Adrenal gland (tissue), 12 donors: ENCODE data around the gene TMPRSS4. TPM values are rescaled to one million over a fixed set of nuclear protein-coding genes. Genes with fewer than 3 reads are reported as not detected.

Experiments used
- DNase-seq, 7 donors: peaks; one replicate each; pipeline ENCODE4 v3.0.0-alpha.2; 2019 to 2020
- H3K27ac ChIP-seq, 5 donors: fragments of 200-600 bp; sonication (generic) in 4 of 5; 1 replicate in 3 of 5; 2 replicates in 2 of 5; pipeline versions ENCODE4 v1.5.1 to v1.8.0; 2016 to 2020; ENCODE audit warnings: mild to moderate bottlenecking in 1 of 5
- H3K27me3 ChIP-seq: fragments of 200-600 bp; 2 replicates; pipeline ENCODE4 v1.8.0; 2021
- H3K36me3 ChIP-seq, 2 donors: fragments of 200-600 bp; replicated peaks in 1 of 2; 1 replicate in 1 of 2; 2 replicates in 1 of 2; pipeline versions ENCODE4 v1.5.1 to v1.8.0; 2018 to 2022
- H3K4me1 ChIP-seq, 2 donors: fragments of 200-600 bp; replicated peaks in 1 of 2; 1 replicate in 1 of 2; 2 replicates in 1 of 2; pipeline versions ENCODE4 v1.5.1 to v1.8.0; 2018 to 2021
- H3K4me3 ChIP-seq, 4 donors: fragments of 200-600 bp; sonication (generic) in 3 of 4; one replicate each; pipeline ENCODE4 v1.5.1; 2016 to 2018
- H3K9me3 ChIP-seq, 3 donors: fragments of 200-600 bp; sonication (generic) in 1 of 3; replicated peaks in 1 of 3; 1 replicate in 2 of 3; 2 replicates in 1 of 3; pipeline versions ENCODE4 v1.5.1 to v1.8.0; 2016 to 2021
- CTCF ChIP-seq, 6 experiments: fragments of 450-650 bp in 4 of 6; fragments of 200-600 bp in 2 of 6; sonication (generic) in 1 of 6; IDR thresholded peaks; 1 replicate in 5 of 6; 2 replicates in 1 of 6; pipeline versions ENCODE4 v1.5.1 to v1.8.0; 2016 to 2021; ENCODE audit warnings: antibody characterized with exemption in 6 of 6, mild to moderate bottlenecking in 2 of 6, moderate library complexity in 1 of 6
- POLR2A ChIP-seq, 2 donors: fragments of 450-650 bp; IDR thresholded peaks; one replicate each; pipeline ENCODE4 v1.6.1; 2017; ENCODE audit warnings: antibody characterized with exemption in 2 of 2, mild to moderate bottlenecking in 2 of 2, moderate library complexity in 1 of 2
- WGBS, 4 donors: extraction: QIAGEN DNeasy Blood & Tissue Kit in 2 of 4; methylation state at CpG; one replicate each; pipeline versions ENCODE4 v1.1.5 to v1.1.7; 2013 to 2017; 5-methylcytosine and 5-hydroxymethylcytosine counted together
- intact Hi-C, 2 donors: fragments of 100-400 bp; cut with DNase I; formaldehyde crosslinking; loops; one replicate each; pipeline versions ENCODE4 v1.14.1 to v1.15.0; 2022 to 2023
- polyA plus RNA-seq, 3 donors: library from polyadenylated mRNA; stranded (reverse); fragments of 200-250 nt in 2 of 3; fragments of 350-450 nt in 1 of 3; fragmentation: Illumina TruSeq in 1 of 3; extraction: RNeasy Lipid Tissue Mini Kit (QIAGEN cat#74804) in 1 of 3; gene quantifications; one replicate each; pipeline ENCODE4 v1.2.3, GENCODE V29; 2013 to 2014
- total RNA-seq, 9 donors: library from RNA; depleted of rRNA in 4 of 9; stranded (reverse); fragments of >200 nt in 4 of 9; fragments of 120-200 nt in 1 of 9; fragmentation: NEBNext Ultra II Directional in 1 of 9; extraction: Animal tissue kit (Norgen Biotek cat#: 25700) in 1 of 9; gene quantifications; one replicate each; pipeline versions ENCODE4 v1.1.0 to v1.2.4, GENCODE V29; 2013 to 2023
- donor health status: healthy with polysubstance abuse.
- donor health status: Bipolar disorder and iron deficiency.
- donor health status: DM: yes; HTN: yes; CAD: no.
- donor health status: DM: no; HTN: no; CAD: no.
- donor health status: DM: no; HTN: no; CAD: no.
- donor health status: DM: yes; HTN: yes; CAD: no.

The TMPRSS4 gene
- total and polyA plus RNA-seq, 12 donors, result 0.13 to 0.43 (median 0.27) TPM; not detected in 8

DNA sequence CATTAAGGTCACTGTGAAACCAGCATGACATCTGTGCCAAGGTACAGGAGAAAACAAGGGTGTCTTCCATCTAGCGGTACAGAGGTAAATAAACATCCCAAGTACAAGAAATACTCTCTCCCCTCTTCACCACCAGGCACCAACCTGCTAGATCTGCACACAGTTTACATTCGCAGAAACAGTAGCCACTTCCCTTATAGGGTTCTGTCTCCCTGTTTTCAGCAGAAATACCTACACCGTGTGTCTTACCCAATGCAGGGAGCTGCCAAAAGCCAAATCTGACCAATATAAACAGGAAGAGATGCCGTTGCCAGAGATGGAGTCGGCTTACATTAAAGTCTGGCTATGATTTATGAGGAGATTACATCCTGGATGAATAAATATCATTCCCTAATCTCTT lies 74.6 kb downstream of the TMPRSS4 start:
- Histone ChIP-seq H3K36me3 (no peaks in the 10 kb centered on the region), H3K9me3 (no peaks in the 10 kb centered on the region), H3K27ac (no peak overlapping the region), H3K27me3 (peaks cover 29% of the 10 kb centered on the region), H3K4me3 (no peak overlapping the region), H3K4me1 (peaks cover 0 to 10% of the 10 kb centered on the region in 2 donors)
- intact Hi-C loops, result no loop called here
- no peak for TF ChIP-seq CTCF (IDR thresholded peaks at IDR 0.05)
- no peak for TF ChIP-seq POLR2A (IDR thresholded peaks at IDR 0.05)
- no peak for DNase-seq
- WGBS, 4 donors, result 34 to 46% (median 45%) methylated on average over 5 of the region's 5 CpGs

- H3K27ac ChIP-seq, result no peak overlapping the region
- H3K27me3 ChIP-seq, result peaks cover 29% of the 10 kb centered on the region
- 11 to 19% (median 17%) methylated on average over 7 to 16 of the region's 16 CpGs for WGBS, 4 donors
- DNase-seq, result no peak
- peaks cover 0 to 10% of the 10 kb centered on the region in 2 donors for H3K4me1 ChIP-seq
- TF ChIP-seq CTCF (IDR thresholded peaks at IDR 0.05), result no peak
- no peak for TF ChIP-seq POLR2A (IDR thresholded peaks at IDR 0.05)
- intact Hi-C loops, result no loop called here
- H3K4me3 ChIP-seq, result peak overlapping the region in 2 of 4 donors; percentile 14 to 47
- H3K9me3 ChIP-seq, result no peaks in the 10 kb centered on the region
- no peaks in the 10 kb centered on the region for H3K36me3 ChIP-seq
These were observed 75.2 kb downstream of the TMPRSS4 start for GRCh38 chr11:118152020-118152551.

GRCh38 chr11:118152552-118153471 lies 75.9 kb downstream of the TMPRSS4 start, which contains the start of gene SCN4B:
Gene SCN4B (minus strand): TSS chr11:118152823. CDS start chr11:118152673, 150 bp downstream.
- intact Hi-C loops, result no loop called here
- peaks cover 0 to 10% of the 10 kb centered on the region in 2 donors for H3K4me1 ChIP-seq
- H3K9me3 ChIP-seq, result no peaks in the 10 kb centered on the region
- H3K4me3 ChIP-seq, result peak within 1 kb of the TSS in 2 of 4 donors; percentile 14 to 47
- TF ChIP-seq POLR2A (IDR thresholded peaks at IDR 0.05) (no peak), CTCF (IDR thresholded peaks at IDR 0.05) (peak in 1 of 6 experiments; percentile 1)
- WGBS, 4 donors, result 0 to 1% (median 0%) methylated on average over 13 to 85 of the region's 88 CpGs
- peak; percentile 33 to 62 (median 52) for DNase-seq
- no peak within 1 kb of the TSS for H3K27ac ChIP-seq
- peaks cover 29% of the 10 kb centered on the region for H3K27me3 ChIP-seq
- no peaks in the 10 kb centered on the region for H3K36me3 ChIP-seq

- DNase-seq, result no peak
- Histone ChIP-seq H3K27me3 (peaks cover 29% of the 10 kb centered on the region), H3K36me3 (no peaks in the 10 kb centered on the region), H3K27ac (no peak overlapping the region), H3K4me1 (peaks cover 0 to 10% of the 10 kb centered on the region in 2 donors), H3K4me3 (peak overlapping the region in 1 of 4 donors; percentile 47), H3K9me3 (no peaks in the 10 kb centered on the region)
- 24 to 31% (median 29%) methylated on average over 13 to 16 of the region's 16 CpGs for WGBS, 4 donors
- intact Hi-C loops, result no loop called here
- TF ChIP-seq POLR2A (IDR thresholded peaks at IDR 0.05), result no peak
- no peak for TF ChIP-seq CTCF (IDR thresholded peaks at IDR 0.05)
These were observed 76.6 kb downstream of the TMPRSS4 start for GRCh38 chr11:118153516-118153915.
